Activated CD4-positive, alpha-beta T cell treated with anti-CD3 and anti-CD28 coated beads for 24 hours (primary cell): ENCODE results near the gene WDR82.

Experiments
- DNase-seq, 2 donors: peaks; one replicate each; pipeline ENCODE4 v3.0.0-alpha.2; 2020; ENCODE audit warnings: low read depth in 2 of 2

Gene WDR82

GRCh38 chr3:52257911-52258310 lies 20.5 kb downstream of the WDR82 start:
- DNase-seq, result no peak

GRCh38 chr3:52256622-52257021 lies 21.8 kb downstream of the WDR82 start:
- DNase-seq, result no peak

- DNase-seq, result no peak
Measured at GRCh38 chr3:52256159-52256558, 22.3 kb downstream of the WDR82 start.

GRCh38 chr3:52254608-52255007 lies 23.8 kb downstream of the WDR82 start:
- DNase-seq, result no peak

GRCh38 chr3:52253314-52254304 lies 24.8 kb downstream of the WDR82 start:
- DNase-seq, result peak; percentile 62 to 69

- DNase-seq, result no peak
Measured at GRCh38 chr3:52250122-52250521, 28.3 kb downstream of the WDR82 start.

- DNase-seq, result no peak
Measured at GRCh38 chr3:52249683-52250082, 28.8 kb downstream of the WDR82 start.

GRCh38 chr3:52248816-52249547 lies 29.5 kb downstream of the WDR82 start:
- no peak for DNase-seq

- no peak for DNase-seq
Measured at GRCh38 chr3:52248165-52248541, 30.3 kb downstream of the WDR82 start.

- DNase-seq, result no peak
Measured at GRCh38 chr3:52247409-52248164, 30.9 kb downstream of the WDR82 start.

GRCh38 chr3:52246728-52247408 lies 31.6 kb downstream of the WDR82 start:
- DNase-seq, result no peak

GRCh38 chr3:52246264-52246620 lies 32.2 kb downstream of the WDR82 start:
- no peak for DNase-seq

GRCh38 chr3:52245322-52246263 lies 32.9 kb downstream of the WDR82 start, which contains the start of gene PPM1M:
TSS of gene PPM1M (plus strand) at chr3:52245759. CDS start at chr3:52245825, 66 bp downstream.
- DNase-seq, result no peak

GRCh38 chr3:52243791-52244628 lies 34.4 kb downstream of the WDR82 start:
- DNase-seq, result no peak

- DNase-seq, result no peak
Measured at GRCh38 chr3:52242039-52242438, 36.4 kb downstream of the WDR82 start.

- DNase-seq, result no peak
Measured at GRCh38 chr3:52240886-52241370, 37.5 kb downstream of the WDR82 start.

GRCh38 chr3:52240059-52240885 lies 38.2 kb downstream of the WDR82 start:
- DNase-seq, result peak in 1 of 2 donors; percentile 41
